ENCODE data around the gene MUC5AC. TPM values are rescaled to one million over a fixed set of nuclear protein-coding genes. Genes with fewer than 3 reads are reported as not detected.

MUC5AC gene
- total RNA-seq, 3 donors from 2014 or later: 0.03 to 0.63 TPM; not detected in 1

DNA sequence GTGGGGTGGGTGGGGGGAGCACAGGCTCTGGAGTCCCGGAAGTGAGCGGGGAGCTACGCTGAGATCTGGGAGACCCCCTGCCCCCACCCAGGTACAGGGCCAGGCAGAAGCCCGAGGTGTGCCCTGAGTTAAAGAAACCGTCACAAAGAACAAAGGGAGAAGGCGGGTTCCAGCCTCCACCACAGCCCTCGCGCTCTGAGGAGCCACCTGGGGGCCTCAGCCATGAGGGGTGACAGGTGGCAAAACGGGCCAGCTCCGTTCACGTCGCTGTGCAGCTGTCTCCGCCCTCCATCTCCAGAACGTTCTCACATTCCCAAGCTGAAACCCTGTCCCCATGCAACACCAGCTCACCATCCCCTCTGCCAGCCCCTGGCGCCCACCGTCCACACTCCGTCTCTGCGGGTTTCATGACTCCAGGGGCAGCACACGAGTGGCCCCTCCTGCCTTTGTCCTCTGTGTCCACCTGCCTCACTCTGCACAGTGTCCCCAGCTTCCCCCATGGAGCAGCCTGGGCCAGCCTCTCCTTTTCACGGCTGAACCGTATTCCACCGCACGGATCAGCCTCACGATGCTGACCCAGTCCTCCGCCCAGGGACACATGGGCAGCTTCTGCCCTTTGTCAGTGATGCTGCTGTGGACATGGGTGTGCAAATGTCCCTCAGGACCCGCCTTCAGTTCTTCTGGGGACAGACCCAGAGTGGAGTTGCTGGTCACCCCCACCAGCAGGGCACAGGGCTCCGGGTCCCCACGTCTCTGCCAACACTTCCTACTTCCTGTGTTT, 63.4 kb downstream of the MUC5AC start:
- peak; percentile 12 to 62 (median 42) for DNase-seq

DNA sequence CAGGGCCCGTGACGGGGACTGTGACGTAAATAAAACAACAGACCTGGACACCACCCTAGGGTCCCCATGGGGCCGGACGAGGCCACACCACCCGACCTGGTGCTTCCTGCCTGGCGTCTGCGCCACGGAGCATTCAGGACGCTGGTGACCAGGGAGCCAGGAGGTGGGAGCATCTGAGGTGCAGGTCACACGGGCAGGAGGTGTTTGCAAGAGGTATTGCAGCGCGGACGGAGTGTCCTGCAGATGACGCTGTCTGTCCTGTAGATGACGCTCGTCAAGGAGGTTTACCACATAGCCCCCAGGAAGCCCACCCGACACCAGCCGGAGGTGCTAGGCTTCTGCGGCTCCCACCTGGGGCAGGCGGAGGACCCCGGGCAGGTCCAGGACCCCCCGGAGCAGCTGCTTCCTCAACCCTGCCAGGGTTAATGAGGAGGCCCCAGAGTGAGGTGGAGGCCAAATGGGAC, 64.1 kb downstream of the MUC5AC start:
- Histone ChIP-seq H3K9me3 (no peaks in the 10 kb centered on the region), H3K36me3 (ENCODE audit: low read depth) (no peaks in the 10 kb centered on the region), H3K4me1 (ENCODE audit: low read depth) (peaks cover 35% of the 10 kb centered on the region), H3K4me3 (no peak overlapping the region)
- intact Hi-C loops (cut with DNase I, micrococcal nuclease): no loop called here
- DNase-seq (peak in 2 of 3 donors; percentile 12 to 46), ATAC-seq (no peak)
- TF ChIP-seq, protein P1, sequence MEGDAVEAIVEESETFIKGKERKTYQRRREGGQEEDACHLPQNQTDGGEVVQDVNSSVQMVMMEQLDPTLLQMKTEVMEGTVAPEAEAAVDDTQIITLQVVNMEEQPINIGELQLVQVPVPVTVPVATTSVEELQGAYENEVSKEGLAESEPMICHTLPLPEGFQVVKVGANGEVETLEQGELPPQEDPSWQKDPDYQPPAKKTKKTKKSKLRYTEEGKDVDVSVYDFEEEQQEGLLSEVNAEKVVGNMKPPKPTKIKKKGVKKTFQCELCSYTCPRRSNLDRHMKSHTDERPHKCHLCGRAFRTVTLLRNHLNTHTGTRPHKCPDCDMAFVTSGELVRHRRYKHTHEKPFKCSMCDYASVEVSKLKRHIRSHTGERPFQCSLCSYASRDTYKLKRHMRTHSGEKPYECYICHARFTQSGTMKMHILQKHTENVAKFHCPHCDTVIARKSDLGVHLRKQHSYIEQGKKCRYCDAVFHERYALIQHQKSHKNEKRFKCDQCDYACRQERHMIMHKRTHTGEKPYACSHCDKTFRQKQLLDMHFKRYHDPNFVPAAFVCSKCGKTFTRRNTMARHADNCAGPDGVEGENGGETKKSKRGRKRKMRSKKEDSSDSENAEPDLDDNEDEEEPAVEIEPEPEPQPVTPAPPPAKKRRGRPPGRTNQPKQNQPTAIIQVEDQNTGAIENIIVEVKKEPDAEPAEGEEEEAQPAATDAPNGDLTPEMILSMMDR (IDR thresholded peaks at IDR 0.05): no peak

More for the DNA sequence above, 63.4 kb downstream of the MUC5AC start:
- no peak overlapping the region for H3K4me3 ChIP-seq
- peaks cover 35% of the 10 kb centered on the region for H3K4me1 ChIP-seq (ENCODE audit: low read depth)
- intact Hi-C loops (cut with DNase I, micrococcal nuclease): no loop called here
- H3K36me3 ChIP-seq (ENCODE audit: low read depth): no peaks in the 10 kb centered on the region
- TF ChIP-seq, protein P1 (IDR thresholded peaks at IDR 0.05): no peak
- no peaks in the 10 kb centered on the region for H3K9me3 ChIP-seq
- peak; percentile 1 for ATAC-seq

DNA sequence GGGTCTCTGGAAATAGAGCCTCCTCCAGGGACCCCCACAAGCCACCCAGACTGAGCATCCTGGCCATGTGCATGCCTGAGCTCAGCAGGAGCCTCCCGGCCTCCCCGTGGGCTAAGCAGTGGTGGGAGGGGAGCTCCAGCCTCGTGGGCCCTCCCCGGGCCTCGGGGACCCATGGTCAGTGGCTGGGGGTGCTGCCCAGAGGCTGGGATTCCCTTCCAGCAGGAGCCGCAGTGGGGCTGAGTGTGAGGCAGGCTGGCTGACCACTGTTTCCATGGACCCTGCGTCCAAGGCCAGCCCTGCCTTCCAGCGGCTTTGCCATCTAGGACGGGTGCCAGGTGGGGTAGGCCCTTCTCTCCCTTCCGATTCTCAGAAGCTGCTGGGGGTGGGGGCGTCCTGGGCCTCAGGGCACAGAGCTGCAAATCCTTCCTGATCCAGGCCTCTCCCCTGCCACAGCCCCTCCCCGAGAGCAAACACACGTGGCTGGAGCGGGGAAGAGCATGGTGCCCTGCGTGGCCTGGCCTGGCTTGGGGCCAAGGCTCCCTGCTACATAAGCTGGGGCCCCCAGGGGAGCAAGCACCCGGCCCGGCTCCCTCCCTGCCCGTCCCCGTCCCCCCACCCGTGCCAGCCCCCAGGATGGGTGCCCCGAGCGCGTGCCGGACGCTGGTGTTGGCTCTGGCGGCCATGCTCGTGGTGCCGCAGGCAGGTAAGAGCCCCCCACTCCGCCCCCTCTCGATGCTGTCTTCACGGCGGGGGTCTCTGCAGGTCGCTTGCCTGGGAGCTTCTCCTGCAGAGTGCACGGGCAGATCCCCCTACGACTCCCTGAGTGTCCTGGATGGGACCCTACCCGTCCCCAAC, 65.0 kb downstream of the MUC5AC start, which contains the start of gene MUC5B:
Gene MUC5B, plus strand, starts transcription at position 576 of the 855 bp plus-strand sequence. Its CDS starts 58 bp downstream, at position 634.
- ATAC-seq (peak; percentile 55), DNase-seq (peak; percentile 79 to 91 (median 88))
- peaks cover 35% of the 10 kb centered on the region for H3K4me1 ChIP-seq (ENCODE audit: low read depth)
- TF ChIP-seq, protein P1 (IDR thresholded peaks at IDR 0.05): no peak
- intact Hi-C loops (cut with DNase I, micrococcal nuclease): no loop called here
- no peaks in the 10 kb centered on the region for H3K36me3 ChIP-seq (ENCODE audit: low read depth)
- H3K9me3 ChIP-seq: no peaks in the 10 kb centered on the region
- H3K4me3 ChIP-seq: peak within 1 kb of the TSS; percentile 19

DNA sequence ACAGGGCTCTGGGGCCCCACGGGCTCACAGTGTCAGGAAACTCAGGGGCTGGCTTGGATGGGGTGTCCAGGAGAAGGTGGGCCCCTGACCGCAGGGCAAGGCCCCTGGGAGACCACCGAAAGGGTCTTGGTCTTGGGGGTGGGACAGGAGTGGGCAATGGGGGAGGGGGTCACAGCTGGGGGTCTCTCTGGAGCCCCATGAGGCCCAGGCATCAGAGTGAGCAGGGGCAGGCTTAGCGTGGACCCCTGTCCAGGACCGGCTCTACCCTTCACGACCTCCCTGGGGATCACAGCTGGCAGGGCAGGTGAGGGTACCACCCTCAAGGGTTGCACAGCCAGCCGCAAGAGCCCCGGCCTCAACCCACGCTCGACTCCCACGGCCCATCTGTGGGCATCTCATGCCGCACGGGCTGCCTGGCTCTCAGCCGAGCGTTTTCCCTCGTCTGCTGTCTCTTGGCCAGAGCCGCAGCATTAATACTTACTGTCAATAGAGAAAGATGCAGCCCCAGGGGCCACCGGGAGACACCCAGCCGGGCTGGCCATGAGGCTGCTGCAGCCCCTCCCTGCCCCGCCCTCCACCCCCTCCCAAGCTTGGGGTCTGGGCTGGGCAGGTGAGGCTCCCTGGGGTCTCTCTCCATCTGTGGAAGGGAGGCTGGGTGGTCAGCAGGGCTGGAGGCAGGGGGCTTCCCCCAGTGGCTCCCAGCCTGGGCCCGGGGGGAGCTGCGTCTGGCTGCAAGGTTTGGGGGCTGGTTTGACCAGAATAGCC, 65.8 kb downstream of the MUC5AC start:
- Histone ChIP-seq H3K9me3 (no peaks in the 10 kb centered on the region), H3K4me1 (ENCODE audit: low read depth) (peaks cover 35% of the 10 kb centered on the region), H3K4me3 (peak overlapping the region; percentile 19), H3K36me3 (ENCODE audit: low read depth) (no peaks in the 10 kb centered on the region)
- intact Hi-C loops (cut with DNase I, micrococcal nuclease): no loop called here
- ATAC-seq (peak; percentile 2), DNase-seq (peak; percentile 38 to 62 (median 50))
- TF ChIP-seq, protein P1 (IDR thresholded peaks at IDR 0.05): no peak

DNA sequence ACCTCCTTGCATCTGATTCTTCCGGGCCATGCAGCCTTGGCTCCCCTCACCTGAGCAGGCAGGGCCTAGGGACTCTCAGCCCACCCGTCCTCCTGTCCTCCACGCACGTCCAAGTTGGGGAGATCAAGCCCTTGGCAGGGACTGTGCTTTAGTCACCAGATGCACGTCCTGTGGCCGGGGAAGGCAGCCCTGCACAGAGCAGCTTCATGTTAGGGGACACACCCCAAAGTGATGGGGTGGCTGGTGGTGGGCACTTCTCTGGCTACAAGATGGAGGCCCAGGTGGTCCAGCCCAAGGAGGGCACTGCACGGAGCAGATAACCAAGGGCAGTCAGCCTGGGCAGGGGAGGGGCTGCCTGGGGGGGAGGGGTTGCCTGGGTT, 66.3 kb downstream of the MUC5AC start:
- TF ChIP-seq, protein P1 (IDR thresholded peaks at IDR 0.05): no peak
- DNase-seq: no peak
- no peaks in the 10 kb centered on the region for H3K36me3 ChIP-seq (ENCODE audit: low read depth)
- H3K4me1 ChIP-seq (ENCODE audit: low read depth): peaks cover 36% of the 10 kb centered on the region
- H3K4me3 ChIP-seq: peak overlapping the region; percentile 19
- ATAC-seq: peak; percentile 1
- intact Hi-C loops (cut with DNase I, micrococcal nuclease): no loop called here
- H3K9me3 ChIP-seq: no peaks in the 10 kb centered on the region

Data from mucosa of descending colon (tissue), 3 donors.